ENCODE data around the gene SUGCT.

SUGCT gene

DNA sequence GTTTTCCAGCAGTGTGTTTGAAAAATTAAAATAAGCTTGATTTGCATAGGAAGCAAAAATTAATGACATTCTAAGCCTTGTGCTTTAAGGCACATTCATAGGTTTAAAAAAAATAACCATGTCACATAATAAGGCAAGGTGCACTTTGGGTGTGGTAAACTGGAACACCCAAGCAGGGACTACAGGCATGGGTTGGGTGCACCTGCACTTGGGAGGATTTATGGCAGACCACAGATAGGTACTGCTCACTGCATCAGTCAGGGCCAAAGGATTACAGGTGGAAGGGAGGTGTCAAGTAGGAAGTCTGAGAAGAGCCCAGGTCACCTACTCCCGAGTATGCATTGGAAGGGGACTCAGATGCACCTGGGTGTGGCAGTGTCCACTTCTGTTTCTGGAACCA, 753.7 kb downstream of the SUGCT start:
- peaks cover 9% of the 10 kb centered on the region for H3K27me3 Mint-ChIP-seq (ENCODE audit: low read depth, poor library complexity)
- TF ChIP-seq, protein P1, sequence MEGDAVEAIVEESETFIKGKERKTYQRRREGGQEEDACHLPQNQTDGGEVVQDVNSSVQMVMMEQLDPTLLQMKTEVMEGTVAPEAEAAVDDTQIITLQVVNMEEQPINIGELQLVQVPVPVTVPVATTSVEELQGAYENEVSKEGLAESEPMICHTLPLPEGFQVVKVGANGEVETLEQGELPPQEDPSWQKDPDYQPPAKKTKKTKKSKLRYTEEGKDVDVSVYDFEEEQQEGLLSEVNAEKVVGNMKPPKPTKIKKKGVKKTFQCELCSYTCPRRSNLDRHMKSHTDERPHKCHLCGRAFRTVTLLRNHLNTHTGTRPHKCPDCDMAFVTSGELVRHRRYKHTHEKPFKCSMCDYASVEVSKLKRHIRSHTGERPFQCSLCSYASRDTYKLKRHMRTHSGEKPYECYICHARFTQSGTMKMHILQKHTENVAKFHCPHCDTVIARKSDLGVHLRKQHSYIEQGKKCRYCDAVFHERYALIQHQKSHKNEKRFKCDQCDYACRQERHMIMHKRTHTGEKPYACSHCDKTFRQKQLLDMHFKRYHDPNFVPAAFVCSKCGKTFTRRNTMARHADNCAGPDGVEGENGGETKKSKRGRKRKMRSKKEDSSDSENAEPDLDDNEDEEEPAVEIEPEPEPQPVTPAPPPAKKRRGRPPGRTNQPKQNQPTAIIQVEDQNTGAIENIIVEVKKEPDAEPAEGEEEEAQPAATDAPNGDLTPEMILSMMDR (IDR thresholded peaks at IDR 0.05) = no peak
- H3K27ac Mint-ChIP-seq = no peak overlapping the region
- peaks cover 13% of the 10 kb centered on the region for H3K9me3 Mint-ChIP-seq
- H3K36me3 Mint-ChIP-seq (ENCODE audit: low read depth) = peaks cover 10% of the 10 kb centered on the region
- H3K4me3 Mint-ChIP-seq = no peak overlapping the region
- peaks cover 18% of the 10 kb centered on the region for H3K4me1 Mint-ChIP-seq
- no peak for DNase-seq

DNA sequence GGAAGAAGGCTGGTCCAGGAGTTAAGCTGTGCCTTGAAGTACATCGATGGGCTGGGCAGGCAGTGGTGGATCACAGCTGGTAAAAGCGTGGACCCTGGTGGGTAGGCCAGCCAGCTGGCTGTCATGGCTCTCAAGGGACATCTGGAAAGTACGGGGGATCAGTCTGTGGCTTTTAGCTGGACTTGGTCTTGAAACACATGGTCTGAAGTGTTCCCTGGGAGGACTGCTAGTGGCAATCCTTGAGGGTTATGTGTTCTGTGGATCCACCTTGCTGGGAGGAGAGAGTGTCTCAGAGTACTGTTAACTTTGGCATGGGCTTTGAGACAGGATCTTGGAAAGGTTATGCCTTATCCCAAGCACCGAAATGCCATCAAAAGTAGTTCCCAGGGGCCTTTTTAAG, 754.3 kb downstream of the SUGCT start:
- no peak for DNase-seq
- peaks cover 10% of the 10 kb centered on the region for H3K36me3 Mint-ChIP-seq (ENCODE audit: low read depth)
- H3K4me1 Mint-ChIP-seq = peaks cover 18% of the 10 kb centered on the region
- H3K27me3 Mint-ChIP-seq (ENCODE audit: low read depth, poor library complexity) = peaks cover 9% of the 10 kb centered on the region
- H3K4me3 Mint-ChIP-seq = no peak overlapping the region
- peak overlapping the region; percentile 43 for H3K27ac Mint-ChIP-seq
- H3K9me3 Mint-ChIP-seq = peaks cover 13% of the 10 kb centered on the region
- TF ChIP-seq, protein P1 (IDR thresholded peaks at IDR 0.05) = no peak

DNA sequence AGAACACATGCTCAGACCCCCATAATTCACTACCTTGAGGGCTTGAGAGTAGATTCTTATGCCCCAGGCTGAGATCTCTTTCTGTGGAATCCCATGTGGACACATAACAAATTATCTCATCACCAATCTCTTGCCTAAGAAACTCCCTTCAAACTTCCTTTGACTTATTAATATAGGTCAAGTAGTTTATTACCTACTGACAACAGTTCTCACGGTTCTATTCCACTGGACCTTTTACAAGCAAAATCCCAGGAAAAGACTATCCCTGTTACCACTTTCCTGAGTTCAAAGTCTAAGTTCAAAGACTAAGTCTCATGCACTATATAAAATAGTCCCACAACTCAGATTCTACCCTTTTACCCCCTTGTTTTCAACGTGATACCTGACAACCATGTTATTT, 754.7 kb downstream of the SUGCT start:
- peaks cover 10% of the 10 kb centered on the region for H3K36me3 Mint-ChIP-seq (ENCODE audit: low read depth)
- TF ChIP-seq, protein P1 (IDR thresholded peaks at IDR 0.05) = no peak
- H3K9me3 Mint-ChIP-seq = peaks cover 18% of the 10 kb centered on the region
- peaks cover 6% of the 10 kb centered on the region for H3K27me3 Mint-ChIP-seq (ENCODE audit: low read depth, poor library complexity)
- H3K27ac Mint-ChIP-seq = no peak overlapping the region
- DNase-seq = no peak
- H3K4me3 Mint-ChIP-seq = no peak overlapping the region
- H3K4me1 Mint-ChIP-seq = peaks cover 13% of the 10 kb centered on the region

DNA sequence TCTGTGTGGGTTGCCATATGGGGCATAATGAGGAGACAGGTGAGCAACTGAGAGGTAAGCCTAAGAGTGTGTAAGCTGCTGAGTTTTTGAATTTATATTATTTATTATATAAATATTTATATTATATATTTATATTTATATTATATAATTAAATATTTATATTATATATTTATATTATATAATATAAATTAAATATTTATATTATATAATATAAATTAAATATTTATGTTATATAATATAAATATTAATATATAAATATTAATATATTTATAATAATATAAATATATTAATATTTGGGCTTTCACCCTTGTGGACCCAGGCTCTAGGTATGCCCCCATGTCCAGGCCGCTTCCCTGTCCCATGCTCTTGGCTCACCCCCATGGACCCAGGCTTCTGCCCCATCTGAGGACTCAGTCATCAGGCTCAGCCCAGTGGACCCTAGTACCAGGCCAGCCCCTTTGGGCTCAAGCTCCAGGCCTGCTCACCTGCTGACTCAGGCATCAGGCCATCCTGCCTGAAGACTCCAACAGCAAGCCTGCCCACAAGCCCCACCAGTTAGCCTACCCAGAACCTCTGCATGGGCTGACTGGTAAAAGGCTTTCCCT, 755.4 kb downstream of the SUGCT start:
- peaks cover 7% of the 10 kb centered on the region for H3K4me1 Mint-ChIP-seq
- no peak overlapping the region for H3K4me3 Mint-ChIP-seq
- H3K27ac Mint-ChIP-seq = no peak overlapping the region
- H3K9me3 Mint-ChIP-seq = peaks cover 23% of the 10 kb centered on the region
- peaks cover 10% of the 10 kb centered on the region for H3K27me3 Mint-ChIP-seq (ENCODE audit: low read depth, poor library complexity)
- H3K36me3 Mint-ChIP-seq (ENCODE audit: low read depth) = peaks cover 10% of the 10 kb centered on the region
- DNase-seq = no peak
- TF ChIP-seq, protein P1 (IDR thresholded peaks at IDR 0.05) = no peak

DNA sequence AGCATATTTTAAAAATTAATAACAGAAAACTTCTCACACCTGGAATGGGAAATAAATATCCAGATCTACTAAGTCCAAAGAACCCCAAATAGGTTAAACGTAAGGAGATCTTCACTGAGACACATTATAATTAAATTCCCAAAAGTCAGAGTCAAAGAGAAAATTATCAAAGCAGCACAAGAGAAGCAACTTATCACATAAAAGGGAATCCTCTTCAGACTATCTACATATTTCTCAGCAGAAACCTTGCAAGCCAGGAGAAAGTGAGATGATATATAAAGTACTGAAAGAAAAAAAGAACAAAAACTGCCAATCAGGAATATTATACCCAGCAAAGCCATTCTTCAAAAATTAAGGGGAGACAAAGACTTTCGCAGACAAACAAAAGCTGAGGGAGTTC, 756.4 kb downstream of the SUGCT start:
- TF ChIP-seq, protein P1 (IDR thresholded peaks at IDR 0.05) = no peak
- H3K9me3 Mint-ChIP-seq = peaks cover 33% of the 10 kb centered on the region
- H3K36me3 Mint-ChIP-seq (ENCODE audit: low read depth) = peaks cover 10% of the 10 kb centered on the region
- no peaks in the 10 kb centered on the region for H3K4me1 Mint-ChIP-seq
- no peak overlapping the region for H3K4me3 Mint-ChIP-seq
- no peak for DNase-seq
- peaks cover 10% of the 10 kb centered on the region for H3K27me3 Mint-ChIP-seq (ENCODE audit: low read depth, poor library complexity)
- no peak overlapping the region for H3K27ac Mint-ChIP-seq

DNA sequence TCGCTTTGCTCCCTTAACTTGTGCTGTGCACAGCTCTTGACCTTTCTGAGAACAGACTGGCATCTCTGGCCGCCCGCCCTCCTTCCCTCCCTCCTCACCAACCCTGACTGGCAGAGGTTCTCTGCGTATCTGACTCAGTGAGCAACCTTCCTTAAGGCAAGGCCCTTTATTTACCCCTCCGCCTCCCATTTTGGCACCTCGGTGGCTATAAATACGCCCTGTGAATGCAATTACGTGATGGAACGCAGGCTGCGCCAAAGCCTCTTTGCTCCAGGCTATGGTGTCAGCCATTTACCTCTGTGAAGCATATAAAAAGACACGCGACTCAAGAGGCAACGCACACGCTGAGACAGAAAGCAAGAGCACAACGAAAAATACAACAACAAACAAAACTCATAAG, 764.3 kb downstream of the SUGCT start:
- Mint-ChIP-seq H3K4me3 (no peak overlapping the region), H3K27me3 (ENCODE audit: low read depth, poor library complexity) (peaks cover 7% of the 10 kb centered on the region), H3K4me1 (no peaks in the 10 kb centered on the region), H3K27ac (no peak overlapping the region), H3K36me3 (ENCODE audit: low read depth) (no peaks in the 10 kb centered on the region), H3K9me3 (peaks cover 48% of the 10 kb centered on the region)
- no peak for DNase-seq
- TF ChIP-seq, protein P1 (IDR thresholded peaks at IDR 0.05) = no peak
